HepG2 (cell line): ENCODE measurements around the gene ZNF134. TPM values are rescaled to one million over a fixed set of nuclear protein-coding genes. Genes with fewer than 3 reads are reported as not detected.

ENCODE experiments used
- ATAC-seq: fragments of 200-7000 bp; cut with Tn5 transposase; 3 replicates; pipeline ENCODE4 v1.9.1; 2020; ENCODE audit warnings: mild to moderate bottlenecking, moderate library complexity
- BruUV-seq: library from RNA; stranded (reverse); fragments of 400-500 nt; replicated peaks from 2 replicates; lab custom pipeline; 2021; lab: Mats Ljungman, UMichigan
- CTCF ChIA-PET: fragments of 300-600 bp; formaldehyde crosslinking; extraction: SDS; loops from one replicate; lab custom pipeline; 2021; ENCODE audit warnings: low total read pairs, inconsistent platforms, low intra/inter-chr PET ratio; lab: Yijun Ruan, JAX
- POLR2A ChIA-PET: fragments of 350-600 bp; sonication (Branson Sonifier 250); formaldehyde crosslinking; loops from one replicate; lab custom pipeline; 2020; ENCODE audit warnings: antibody characterized with exemption, inconsistent platforms; lab: Yijun Ruan, JAX
- DNase-seq: peaks from one replicate; pipeline ENCODE4 v3.0.0-alpha.2; 2015; ENCODE audit warnings: low spot score
- FAIRE-seq: peaks from 3 replicates; lab custom pipeline; 2011; peaks lifted over from hg19 to GRCh38; lab: Jason Lieb, UNC
- H2AFZ ChIP-seq: one replicate; pipeline ENCODE4 v1.6.1; 2011; ENCODE audit warnings: low read length, inconsistent platforms
- H3K27ac ChIP-seq: fragments of 300-600 bp; 3 replicates; pipeline ENCODE4 v1.8.0; 2011; ENCODE audit warnings: mixed run types, mild to moderate bottlenecking, mixed read lengths, low read length, inconsistent platforms; ENCODE audit not compliant: insufficient read depth; ENCODE audit errors: extremely low read length
- H3K27me3 ChIP-seq, 2 experiments: fragments of 200-600 bp in 1 of 2; 2 replicates in 1 of 2; 3 replicates in 1 of 2; pipeline versions ENCODE4 v1.6.0 to v1.8.0; 2011; ENCODE audit warnings: low read length in 2 of 2, mild to moderate bottlenecking in 2 of 2, moderate library complexity in 2 of 2, inconsistent platforms in 1 of 2; ENCODE audit not compliant: insufficient read depth in 2 of 2, control insufficient read depth in 1 of 2
- H3K36me3 ChIP-seq, 2 experiments: fragments of 200-600 bp in 1 of 2; replicated peaks in 1 of 2; 2 replicates in 1 of 2; 3 replicates in 1 of 2; pipeline versions ENCODE4 v1.5.1 to v1.8.0; 2011; ENCODE audit warnings: low read length in 2 of 2, inconsistent platforms in 1 of 2; ENCODE audit not compliant: insufficient read depth in 2 of 2, control insufficient read depth in 1 of 2
- H3K4me1 ChIP-seq: 2 replicates; pipeline ENCODE4 v1.5.1; 2012; ENCODE audit warnings: low read length, inconsistent platforms; ENCODE audit not compliant: insufficient read depth
- H3K4me2 ChIP-seq: 2 replicates; pipeline ENCODE4 v1.6.0; 2011; ENCODE audit warnings: low read depth, low read length, inconsistent platforms
- H3K4me3 ChIP-seq, 3 experiments: fragments of 200-600 bp in 1 of 3; sonication (generic), shearing (Covaris generic) in 1 of 3; replicated peaks in 1 of 3; 2 replicates each; pipeline ENCODE4 v1.5.1; 2011 to 2016; ENCODE audit warnings: low read length in 3 of 3, inconsistent platforms in 2 of 3, low read depth in 2 of 3, mild to moderate bottlenecking in 2 of 3, control low read depth in 1 of 3, mixed read lengths in 1 of 3; ENCODE audit not compliant: insufficient read depth in 1 of 3
- H3K79me2 ChIP-seq: one replicate; pipeline ENCODE4 v1.6.1; 2011; ENCODE audit warnings: low read length, inconsistent platforms; ENCODE audit not compliant: insufficient read depth
- H3K9ac ChIP-seq: 2 replicates; pipeline ENCODE4 v1.6.0; 2011; ENCODE audit warnings: mild to moderate bottlenecking, low read depth, low read length, inconsistent platforms; ENCODE audit not compliant: insufficient read depth
- H3K9me3 ChIP-seq: 2 replicates; pipeline ENCODE4 v1.5.1; 2012; ENCODE audit warnings: mild to moderate bottlenecking, low read length
- H4K20me1 ChIP-seq: 2 replicates; pipeline ENCODE4 v1.6.0; 2011; ENCODE audit warnings: inconsistent platforms, mild to moderate bottlenecking, low read length, moderate library complexity; ENCODE audit not compliant: insufficient read depth
- DNMT3B ChIP-seq: conservative IDR thresholded peaks from 2 replicates; pipeline ENCODE4 v1.6.1; 2016; ENCODE audit warnings: missing biosample characterization, control low read depth
- RXRA ChIP-seq: sonication (generic); formaldehyde crosslinking; IDR thresholded peaks from 2 replicates; pipeline ENCODE4 v1.5.1; 2020; ENCODE audit warnings: missing genetic modification reagents
- ZNF160 ChIP-seq: sonication (generic); formaldehyde crosslinking; IDR thresholded peaks from 2 replicates; pipeline ENCODE4 v1.8.0; 2022; ENCODE audit warnings: mild to moderate bottlenecking, inconsistent platforms, missing genetic modification reagents
- ZNF331 ChIP-seq: sonication (generic); formaldehyde crosslinking; IDR thresholded peaks from 2 replicates; pipeline ENCODE4 v1.4.0; 2020; ENCODE audit warnings: missing genetic modification reagents
- WGBS: methylation state at CpG from one replicate; pipeline ENCODE4 v1.1.6; 2017; ENCODE audit warnings: low lambda C conversion rate; 5-methylcytosine and 5-hydroxymethylcytosine counted together
- in situ Hi-C: cut with HindIII; loops from 2 replicates; pipeline ENCODE4 v1.10.0; 2017; ENCODE audit warnings: low pct_unique_long_range_greater_than_20kb; ENCODE audit not compliant: extremely low pct_ligation_motif_present
- intact Hi-C: fragments of 100-400 bp; cut with micrococcal nuclease; formaldehyde crosslinking; loops from one replicate; pipeline ENCODE4 v1.10.0; 2022; ENCODE audit not compliant: unreplicated experiment
- polyA plus RNA-seq, 8 experiments: library from polyadenylated mRNA; depleted of rRNA in 3 of 8; stranded (reverse) in 7 of 8; unstranded in 1 of 8; fragments of >200 nt; fragmentation: Illumina TruSeq in 4 of 8; extraction: Trizol in 4 of 8; gene quantifications; 2 replicates each; pipeline versions ENCODE4 v1.2.1 to v1.2.3, GENCODE V29; 2011 to 2016; ENCODE audit warnings: low read depth in 4 of 8, missing spikeins in 1 of 8, mixed read lengths in 1 of 8; ENCODE audit not compliant: insufficient read depth in 1 of 8
- total RNA-seq, 5 experiments: library from RNA; depleted of rRNA; stranded (reverse); fragments of >200 nt; fragmentation: Illumina TruSeq; extraction: Trizol; gene quantifications; 2 replicates each; pipeline ENCODE4 v1.2.3, GENCODE V29; 2016; ENCODE audit warnings: low read depth in 1 of 5
- TF ChIP-seq, protein P1 (sequence below): IDR thresholded peaks from 2 replicates; pipeline ENCODE4 v1.6.1; 2016; ENCODE audit warnings: control low read depth
- TF ChIP-seq, protein P2 (sequence below): sonication (generic); formaldehyde crosslinking; IDR thresholded peaks from 2 replicates; pipeline ENCODE4 v1.8.0; 2022; ENCODE audit warnings: mild to moderate bottlenecking, missing genetic modification reagents, borderline replicate concordance

The ZNF134 gene
- total and polyA plus RNA-seq, 2 of the 13 experiments (the other 11 are each of a cell fraction or from before 2014, with no cell fraction given), result 6.8 to 17.1 TPM

DNA sequence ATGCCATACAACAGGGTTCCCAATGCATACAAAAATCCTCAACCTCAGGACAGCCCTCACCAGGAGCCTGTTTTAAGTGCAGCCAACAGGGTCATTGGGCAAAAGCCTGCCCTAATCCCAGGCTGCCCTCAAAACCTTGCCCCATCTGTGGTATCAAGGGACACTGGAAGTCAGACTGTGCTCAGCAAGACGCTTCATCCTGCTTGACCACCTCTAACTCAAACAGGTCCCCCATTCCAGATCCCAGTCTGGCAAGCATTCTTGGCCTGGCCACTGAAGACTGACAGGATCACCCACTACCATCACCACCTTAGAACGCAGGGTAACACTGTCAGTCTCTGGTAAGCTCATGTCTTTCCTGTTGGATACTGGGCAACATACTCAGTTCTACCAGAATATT, 39.6 kb downstream of the ZNF134 start:
- BruUV-seq, result no TSS peak
- ChIA-PET POLR2A (no interaction called here), CTCF (no interaction called here)
- intact Hi-C loops, result no loop called here
- H3K4me1 ChIP-seq, result peaks cover 43% of the 10 kb centered on the region
- no peak overlapping the region for H3K9ac ChIP-seq
- no peaks in the 10 kb centered on the region for H3K79me2 ChIP-seq
- ATAC-seq, result no peak
- no peaks in the 10 kb centered on the region for H4K20me1 ChIP-seq
- TF ChIP-seq ZNF331, result peak; percentile 99
- TF ChIP-seq ZNF160, result no peak
- 0 out of 2 replicates have a peak, but pooled peaks cover 8% of the 10 kb centered on the region for H3K9me3 ChIP-seq
- H3K36me3 ChIP-seq, result no peaks in the 10 kb centered on the region
- H3K27me3 ChIP-seq, result no peaks in the 10 kb centered on the region
- H3K4me2 ChIP-seq, result no peak overlapping the region
- no peak overlapping the region for H3K4me3 ChIP-seq
- in situ Hi-C loops, result no loop called here
- H2AFZ ChIP-seq, result no peak overlapping the region
- no peak for DNase-seq
- H3K27ac ChIP-seq, result no peak overlapping the region
- no peak for FAIRE-seq
- WGBS, result 76% methylated on average over 2 of the region's 2 CpGs

DNA sequence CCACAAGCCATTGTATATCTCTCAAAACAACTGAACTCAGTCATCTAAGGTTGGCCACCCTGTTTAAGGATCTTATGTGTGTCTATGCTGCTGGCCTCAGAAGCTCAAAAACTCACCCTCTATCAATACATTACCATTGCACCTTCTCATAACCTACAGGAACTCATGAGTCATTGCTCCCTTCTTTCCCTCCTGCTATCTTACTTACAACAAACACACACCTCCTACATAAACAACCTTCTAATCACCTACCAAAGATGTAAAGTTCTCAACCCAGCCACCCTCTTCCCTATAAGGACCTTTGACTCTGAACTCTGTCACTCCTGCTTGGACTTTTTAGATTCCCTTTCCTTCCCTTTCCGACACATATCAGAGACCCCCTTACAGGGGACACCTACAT, 41.4 kb downstream of the ZNF134 start:
- H2AFZ ChIP-seq, result no peak overlapping the region
- H3K4me1 ChIP-seq, result peaks cover 35% of the 10 kb centered on the region
- H3K27ac ChIP-seq, result no peak overlapping the region
- no peak overlapping the region for H3K4me2 ChIP-seq
- no peaks in the 10 kb centered on the region for H3K27me3 ChIP-seq
- 0 out of 2 replicates have a peak, but pooled peaks cover 8% of the 10 kb centered on the region for H3K9me3 ChIP-seq
- TF ChIP-seq, protein P1, sequence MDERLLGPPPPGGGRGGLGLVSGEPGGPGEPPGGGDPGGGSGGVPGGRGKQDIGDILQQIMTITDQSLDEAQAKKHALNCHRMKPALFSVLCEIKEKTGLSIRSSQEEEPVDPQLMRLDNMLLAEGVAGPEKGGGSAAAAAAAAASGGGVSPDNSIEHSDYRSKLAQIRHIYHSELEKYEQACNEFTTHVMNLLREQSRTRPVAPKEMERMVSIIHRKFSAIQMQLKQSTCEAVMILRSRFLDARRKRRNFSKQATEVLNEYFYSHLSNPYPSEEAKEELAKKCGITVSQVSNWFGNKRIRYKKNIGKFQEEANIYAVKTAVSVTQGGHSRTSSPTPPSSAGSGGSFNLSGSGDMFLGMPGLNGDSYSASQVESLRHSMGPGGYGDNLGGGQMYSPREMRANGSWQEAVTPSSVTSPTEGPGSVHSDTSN (CRISPR knock-in tag), result no peak
- no peak for TF ChIP-seq DNMT3B (CRISPR knock-in tag)
- TF ChIP-seq RXRA (CRISPR knock-in tag), result no peak
- TF ChIP-seq, protein P2, sequence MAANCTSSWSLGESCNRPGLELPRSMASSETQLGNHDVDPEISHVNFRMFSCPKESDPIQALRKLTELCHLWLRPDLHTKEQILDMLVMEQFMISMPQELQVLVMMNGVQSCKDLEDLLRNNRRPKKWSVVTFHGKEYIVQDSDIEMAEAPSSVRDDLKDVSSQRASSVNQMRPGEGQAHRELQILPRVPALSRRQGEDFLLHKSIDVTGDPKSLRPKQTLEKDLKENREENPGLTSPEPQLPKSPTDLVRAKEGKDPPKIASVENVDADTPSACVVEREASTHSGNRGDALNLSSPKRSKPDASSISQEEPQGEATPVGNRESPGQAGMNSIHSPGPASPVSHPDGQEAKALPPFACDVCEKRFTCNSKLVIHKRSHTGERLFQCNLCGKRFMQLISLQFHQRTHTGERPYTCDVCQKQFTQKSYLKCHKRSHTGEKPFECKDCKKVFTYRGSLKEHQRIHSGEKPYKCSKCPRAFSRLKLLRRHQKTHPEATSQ, result no peak
- TF ChIP-seq, all 625 proteins: peak for 0
- no peak overlapping the region for H3K4me3 ChIP-seq
- ChIA-PET CTCF (no interaction called here), POLR2A (interaction anchor here (2.4 kb wide), 1 partner anchor 10 kb away, joined by 14 read pairs; no protein-coding TSS in a partner anchor)
- H3K79me2 ChIP-seq, result no peaks in the 10 kb centered on the region
- in situ Hi-C loops (no loop called here), intact Hi-C loops (no loop called here)
- FAIRE-seq (no peak), ATAC-seq (no peak), DNase-seq (no peak)
- no peaks in the 10 kb centered on the region; the same call in 1 of the 2 replicates for H4K20me1 ChIP-seq
- no peaks in the 10 kb centered on the region for H3K36me3 ChIP-seq
- WGBS, result 85% methylated on average over 1 of the region's 1 CpG
- no peak overlapping the region for H3K9ac ChIP-seq
- BruUV-seq, result no TSS peak
